G401.6 (cell line): ENCODE measurements around the gene TELO2.
"Not testable (repeated sequence)": the region's sequence is repeated elsewhere in the genome, so short reads cannot be mapped to it uniquely, and the experiment has no call there.

ENCODE experiments used
- FAIRE-seq: peaks from 2 replicates; lab custom pipeline; 2012; peaks lifted over from hg19 to GRCh38; lab: Jason Lieb, UNC

TELO2 gene

GRCh38 chr16:1458336-1458976 lies 34.7 kb upstream of the TELO2 start:
- FAIRE-seq, result no peak

DNA sequence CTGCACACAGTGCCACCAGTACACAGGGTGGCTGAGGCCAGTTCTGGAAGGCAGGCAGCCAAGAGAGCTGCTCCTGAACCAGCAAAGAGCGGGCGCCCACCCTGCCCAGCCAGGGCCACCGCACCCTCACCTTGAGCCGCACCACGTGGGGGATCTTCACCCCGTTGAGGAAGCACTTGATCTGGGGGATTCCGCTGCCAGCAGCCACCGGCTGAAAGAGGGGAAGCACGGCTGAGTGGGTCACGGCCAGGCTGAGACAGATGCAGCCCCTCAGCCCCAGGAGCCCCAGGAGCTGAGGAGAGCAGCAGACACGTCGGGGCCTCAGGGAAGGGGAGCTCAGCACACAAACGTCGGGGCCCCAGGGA lies 34.2 kb upstream of the TELO2 start:
- FAIRE-seq, result no peak

- FAIRE-seq, result no peak
These were observed 33.2 kb upstream of the TELO2 start for GRCh38 chr16:1459967-1460366.

DNA sequence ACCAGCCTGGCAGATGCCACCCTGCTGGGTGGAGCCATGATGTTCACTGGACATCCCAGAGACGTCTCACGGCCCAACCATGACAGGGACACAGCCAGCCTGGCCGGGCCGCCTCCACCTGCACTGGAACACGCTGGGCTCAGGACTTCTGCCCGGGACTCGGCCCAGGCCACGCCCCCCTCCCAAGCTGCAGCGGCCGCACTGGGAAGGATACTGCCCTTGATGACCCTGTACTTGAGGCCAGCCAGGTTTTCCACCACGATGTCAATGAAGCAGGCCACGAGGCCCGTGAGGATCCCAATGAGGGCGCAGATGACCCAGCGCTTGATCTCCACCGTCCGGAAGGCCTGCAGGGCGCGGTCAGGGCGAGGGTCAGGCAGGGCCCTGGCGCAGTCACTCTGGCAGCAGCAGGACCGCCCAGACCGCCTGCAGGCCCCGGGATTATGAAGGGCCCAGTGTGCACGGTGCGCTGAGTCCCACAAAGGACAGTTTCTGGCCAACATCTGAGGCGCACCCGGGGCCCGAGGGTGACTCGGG lies 32.5 kb upstream of the TELO2 start:
- no peak for FAIRE-seq

DNA sequence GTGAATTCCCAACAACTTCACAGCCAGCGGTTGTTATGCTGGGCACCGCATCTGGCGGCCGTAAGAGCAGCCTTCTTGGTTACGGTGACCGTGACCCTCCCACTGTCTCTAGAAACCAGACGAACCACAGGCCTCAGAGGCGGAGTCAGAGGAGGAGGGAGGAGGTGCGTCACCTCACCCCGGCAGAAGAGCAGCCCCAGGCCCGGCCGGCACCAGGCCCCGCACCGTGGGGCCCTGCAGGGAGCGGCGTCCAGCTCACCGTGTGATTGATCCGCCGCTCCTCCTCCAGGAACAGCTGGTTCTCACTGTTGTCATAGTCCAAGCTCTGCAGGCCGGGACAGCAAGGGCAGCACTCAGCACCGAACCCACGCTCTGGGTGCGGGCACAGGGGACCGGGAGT lies 32.0 kb upstream of the TELO2 start:
- FAIRE-seq, result no peak

GRCh38 chr16:1464196-1464893 lies 28.8 kb upstream of the TELO2 start:
- no peak for FAIRE-seq

GRCh38 chr16:1464894-1465566 lies 28.1 kb upstream of the TELO2 start:
- FAIRE-seq, result no peak

GRCh38 chr16:1465567-1465915 lies 27.6 kb upstream of the TELO2 start:
- no peak for FAIRE-seq

DNA sequence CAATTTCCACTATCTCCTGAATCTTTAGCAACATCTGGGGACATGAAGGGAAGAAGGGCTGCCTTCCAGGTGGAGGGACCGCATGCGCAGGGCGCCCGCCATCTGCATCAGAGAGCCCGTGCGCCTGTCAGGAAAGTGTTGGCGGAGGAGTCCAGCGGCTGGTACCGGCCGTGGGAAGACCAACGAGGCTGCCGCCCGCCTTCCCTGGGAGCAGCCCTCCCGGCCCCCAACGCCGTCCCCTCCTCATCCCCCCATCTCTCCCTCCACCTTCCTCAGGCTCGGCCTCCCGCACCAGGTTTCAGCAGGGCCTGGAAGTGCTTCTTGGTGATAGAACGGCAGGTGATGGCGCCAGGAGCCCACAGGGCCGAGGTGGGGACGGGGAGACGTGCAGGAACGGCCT lies 27.1 kb upstream of the TELO2 start:
- FAIRE-seq, result no peak

GRCh38 chr16:1466968-1467521 lies 26.1 kb upstream of the TELO2 start:
- no peak for FAIRE-seq

DNA sequence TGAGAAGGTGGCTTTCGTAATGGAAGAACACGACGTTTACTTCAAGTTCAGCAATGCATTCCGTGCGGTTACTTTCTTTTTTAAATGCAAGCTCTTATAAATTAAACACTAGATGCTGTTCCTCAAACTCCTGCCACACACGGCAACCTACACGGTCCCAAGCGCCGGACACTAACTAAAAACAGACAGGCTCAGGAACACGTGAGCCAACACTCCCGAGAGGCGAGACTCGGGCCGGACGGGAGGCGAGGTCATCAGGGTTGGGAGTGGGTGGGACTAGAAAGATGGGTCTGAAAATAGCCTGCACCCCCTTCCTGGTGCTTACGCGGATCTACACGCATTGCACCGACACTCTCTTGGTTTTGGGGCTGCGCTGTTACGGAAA lies 24.7 kb upstream of the TELO2 start:
- no peak for FAIRE-seq

DNA sequence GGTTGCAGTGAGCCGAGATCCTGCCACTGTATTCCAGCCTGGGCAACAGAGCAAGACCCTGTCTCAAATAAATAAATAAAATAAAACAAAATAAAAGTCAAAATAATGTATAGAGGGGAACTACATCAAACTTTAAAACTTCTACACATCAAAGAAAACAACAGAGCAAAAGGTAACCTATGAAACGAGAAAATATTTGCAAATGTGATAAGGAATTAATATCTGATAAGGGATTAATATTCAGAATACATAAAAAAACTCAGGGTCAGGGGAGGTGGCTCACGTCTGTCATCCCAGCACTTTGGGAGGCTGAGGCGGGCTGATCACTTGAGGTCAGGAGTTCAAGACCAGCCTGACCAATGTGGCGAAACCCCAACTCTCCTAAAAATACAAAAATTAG lies 24.0 kb upstream of the TELO2 start:
- FAIRE-seq, result not testable (repeated sequence)

GRCh38 chr16:1469693-1470201 lies 23.4 kb upstream of the TELO2 start:
- FAIRE-seq, result no peak

GRCh38 chr16:1470481-1471251 lies 22.5 kb upstream of the TELO2 start:
- no peak for FAIRE-seq

GRCh38 chr16:1471569-1472194 lies 21.5 kb upstream of the TELO2 start:
- no peak for FAIRE-seq

DNA sequence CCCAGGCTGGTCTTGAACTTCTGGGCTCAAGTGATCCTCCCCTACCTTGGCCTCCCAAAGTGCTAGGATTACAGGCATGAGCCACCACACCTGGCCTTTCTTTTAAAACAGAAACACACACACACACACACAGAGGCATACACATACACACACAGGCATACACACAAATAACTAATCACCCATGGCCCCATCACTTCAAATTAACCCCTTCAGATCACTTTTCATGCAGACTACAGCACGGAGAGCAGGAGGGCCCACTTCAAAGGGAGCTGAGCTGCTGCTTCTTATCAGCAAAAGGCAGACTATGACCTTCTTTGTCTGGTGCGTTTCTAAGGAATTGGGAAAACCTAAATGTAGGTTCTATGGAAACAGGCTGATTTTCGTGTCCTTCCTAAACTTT lies 20.2 kb upstream of the TELO2 start:
- FAIRE-seq, result no peak

- FAIRE-seq, result no peak
These were observed 18.9 kb upstream of the TELO2 start for GRCh38 chr16:1474082-1474795.

- FAIRE-seq, result no peak
These were observed 18.2 kb upstream of the TELO2 start, which contains the start of gene CLCN7 for GRCh38 chr16:1474796-1475551. Gene CLCN7 (minus strand): TSS chr16:1475028. CDS start chr16:1474974, 54 bp downstream.

GRCh38 chr16:1475552-1476114 lies 17.5 kb upstream of the TELO2 start:
- FAIRE-seq, result no peak

GRCh38 chr16:1477033-1477432 lies 16.1 kb upstream of the TELO2 start:
- FAIRE-seq, result no peak
